A673 (cell line): ENCODE results near the gene TEDDM1.

Experiments used
- EZH2 ChIP-seq: fragments of 200-600 bp; sonication (generic); IDR thresholded peaks from 2 replicates; pipeline ENCODE4 v1.6.1; 2017; ENCODE audit warnings: borderline replicate concordance, low read depth, mild to moderate bottlenecking, mixed read lengths, antibody characterized with exemption, low read length; ENCODE audit not compliant: poor library complexity, severe bottlenecking
- TF ChIP-seq, protein P1 (sequence below): fragments of 300-800, 200-600 bp; sonication (generic); conservative IDR thresholded peaks from 2 replicates; pipeline ENCODE4 v1.5.1; 2017; ENCODE audit warnings: low read depth, mild to moderate bottlenecking, antibody characterized with exemption, low read length, moderate library complexity, mixed read lengths

DNA sequence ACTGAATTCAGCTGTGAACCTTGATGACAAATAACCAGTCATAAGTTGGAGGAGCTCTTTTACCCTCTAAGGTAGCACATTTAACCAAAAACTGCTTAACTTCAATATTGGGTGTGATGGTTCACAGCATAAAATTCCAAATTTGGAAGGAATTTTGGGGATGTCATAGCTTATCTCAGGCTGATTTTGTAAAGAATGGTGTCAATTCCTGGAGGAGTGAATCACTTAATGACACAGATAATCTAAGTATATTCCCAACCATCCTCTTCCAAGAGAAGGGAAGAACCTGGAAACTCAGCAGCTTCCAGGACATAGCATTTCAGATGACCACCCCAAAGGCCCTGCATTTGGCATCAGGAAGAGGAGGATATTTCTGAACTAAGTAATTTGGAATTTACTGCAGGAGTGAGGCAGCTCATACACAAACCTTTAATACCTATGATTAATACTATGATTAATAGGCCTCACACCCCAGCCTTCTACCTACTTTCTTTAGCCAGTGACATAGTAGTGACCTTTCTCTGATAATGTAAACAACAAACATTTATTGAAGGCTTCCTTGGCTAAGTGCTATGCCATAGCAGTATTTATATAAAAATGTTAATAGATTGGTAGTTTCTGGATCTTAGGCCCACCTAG lies 23.4 kb downstream of the TEDDM1 start:
- TF ChIP-seq, protein P1, sequence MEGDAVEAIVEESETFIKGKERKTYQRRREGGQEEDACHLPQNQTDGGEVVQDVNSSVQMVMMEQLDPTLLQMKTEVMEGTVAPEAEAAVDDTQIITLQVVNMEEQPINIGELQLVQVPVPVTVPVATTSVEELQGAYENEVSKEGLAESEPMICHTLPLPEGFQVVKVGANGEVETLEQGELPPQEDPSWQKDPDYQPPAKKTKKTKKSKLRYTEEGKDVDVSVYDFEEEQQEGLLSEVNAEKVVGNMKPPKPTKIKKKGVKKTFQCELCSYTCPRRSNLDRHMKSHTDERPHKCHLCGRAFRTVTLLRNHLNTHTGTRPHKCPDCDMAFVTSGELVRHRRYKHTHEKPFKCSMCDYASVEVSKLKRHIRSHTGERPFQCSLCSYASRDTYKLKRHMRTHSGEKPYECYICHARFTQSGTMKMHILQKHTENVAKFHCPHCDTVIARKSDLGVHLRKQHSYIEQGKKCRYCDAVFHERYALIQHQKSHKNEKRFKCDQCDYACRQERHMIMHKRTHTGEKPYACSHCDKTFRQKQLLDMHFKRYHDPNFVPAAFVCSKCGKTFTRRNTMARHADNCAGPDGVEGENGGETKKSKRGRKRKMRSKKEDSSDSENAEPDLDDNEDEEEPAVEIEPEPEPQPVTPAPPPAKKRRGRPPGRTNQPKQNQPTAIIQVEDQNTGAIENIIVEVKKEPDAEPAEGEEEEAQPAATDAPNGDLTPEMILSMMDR, result no peak
- no peak for TF ChIP-seq EZH2
